Astrocyte of the cerebellum (primary cell): ENCODE results near the gene SMG7.
"Not testable (repeated sequence)": the region's sequence is repeated elsewhere in the genome, so short reads cannot be mapped to it uniquely, and the experiment has no call there.

Experiments used
- DNase-seq: peaks from one replicate; pipeline ENCODE4 v3.0.0-alpha.2; 2011; ENCODE audit warnings: low read depth
- H3K4me3 ChIP-seq: 2 replicates; pipeline ENCODE4 v1.5.1; 2011; ENCODE audit warnings: mild to moderate bottlenecking, low read depth, low read length, moderate library complexity
- in situ Hi-C: cut with HindIII; loops from 2 replicates; pipeline ENCODE4 v1.10.0; 2017; ENCODE audit warnings: low sequenced_read_pairs
- TF ChIP-seq, protein P1 (sequence below): IDR thresholded peaks from 2 replicates; pipeline ENCODE4 v1.5.1; 2012; ENCODE audit warnings: low read length, low read depth, moderate library complexity, mild to moderate bottlenecking; ENCODE audit errors: missing control alignments

The SMG7 gene, protein sequence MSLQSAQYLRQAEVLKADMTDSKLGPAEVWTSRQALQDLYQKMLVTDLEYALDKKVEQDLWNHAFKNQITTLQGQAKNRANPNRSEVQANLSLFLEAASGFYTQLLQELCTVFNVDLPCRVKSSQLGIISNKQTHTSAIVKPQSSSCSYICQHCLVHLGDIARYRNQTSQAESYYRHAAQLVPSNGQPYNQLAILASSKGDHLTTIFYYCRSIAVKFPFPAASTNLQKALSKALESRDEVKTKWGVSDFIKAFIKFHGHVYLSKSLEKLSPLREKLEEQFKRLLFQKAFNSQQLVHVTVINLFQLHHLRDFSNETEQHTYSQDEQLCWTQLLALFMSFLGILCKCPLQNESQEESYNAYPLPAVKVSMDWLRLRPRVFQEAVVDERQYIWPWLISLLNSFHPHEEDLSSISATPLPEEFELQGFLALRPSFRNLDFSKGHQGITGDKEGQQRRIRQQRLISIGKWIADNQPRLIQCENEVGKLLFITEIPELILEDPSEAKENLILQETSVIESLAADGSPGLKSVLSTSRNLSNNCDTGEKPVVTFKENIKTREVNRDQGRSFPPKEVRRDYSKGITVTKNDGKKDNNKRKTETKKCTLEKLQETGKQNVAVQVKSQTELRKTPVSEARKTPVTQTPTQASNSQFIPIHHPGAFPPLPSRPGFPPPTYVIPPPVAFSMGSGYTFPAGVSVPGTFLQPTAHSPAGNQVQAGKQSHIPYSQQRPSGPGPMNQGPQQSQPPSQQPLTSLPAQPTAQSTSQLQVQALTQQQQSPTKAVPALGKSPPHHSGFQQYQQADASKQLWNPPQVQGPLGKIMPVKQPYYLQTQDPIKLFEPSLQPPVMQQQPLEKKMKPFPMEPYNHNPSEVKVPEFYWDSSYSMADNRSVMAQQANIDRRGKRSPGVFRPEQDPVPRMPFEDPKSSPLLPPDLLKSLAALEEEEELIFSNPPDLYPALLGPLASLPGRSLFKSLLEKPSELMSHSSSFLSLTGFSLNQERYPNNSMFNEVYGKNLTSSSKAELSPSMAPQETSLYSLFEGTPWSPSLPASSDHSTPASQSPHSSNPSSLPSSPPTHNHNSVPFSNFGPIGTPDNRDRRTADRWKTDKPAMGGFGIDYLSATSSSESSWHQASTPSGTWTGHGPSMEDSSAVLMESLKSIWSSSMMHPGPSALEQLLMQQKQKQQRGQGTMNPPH

DNA sequence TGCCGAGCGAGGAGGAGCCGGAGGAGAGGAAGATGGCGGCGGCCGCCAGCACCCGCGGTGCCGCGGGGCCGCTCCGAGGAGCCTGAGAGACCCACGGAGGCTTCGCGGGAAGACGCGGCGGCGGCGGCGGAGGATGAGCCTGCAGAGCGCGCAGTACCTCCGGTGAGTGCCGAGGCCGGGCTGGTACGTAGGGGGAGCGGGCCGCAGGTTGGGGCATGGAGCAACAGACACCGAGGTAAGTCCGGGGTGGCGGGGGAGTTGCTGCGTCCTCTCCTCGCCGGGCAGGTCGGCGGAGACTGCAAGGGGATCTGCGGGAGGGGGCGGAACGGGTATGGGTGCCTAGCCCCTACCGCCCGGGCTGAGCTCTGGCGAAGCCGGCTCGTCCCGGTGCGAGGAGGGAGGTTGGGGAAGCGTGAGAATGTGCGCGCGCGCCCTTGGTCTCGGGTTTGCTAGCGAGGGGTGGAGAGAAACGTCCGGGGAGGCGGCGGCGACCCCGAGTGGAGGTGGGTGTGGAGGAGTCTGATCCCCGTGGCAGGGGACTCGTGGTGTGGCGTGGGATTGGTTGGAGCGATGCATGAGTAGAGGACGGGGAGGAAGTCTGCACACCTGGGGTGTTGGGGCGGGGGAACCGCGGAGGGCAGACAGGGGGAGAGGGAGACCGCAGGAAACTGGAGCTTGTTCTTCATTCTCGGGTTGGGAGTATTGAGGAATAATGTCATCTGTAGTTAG is at the start of gene SMG7:
SMG7 (plus strand) TSS at position 12 of the 729 bp plus-strand sequence; CDS start at position 134, 122 bp downstream.
- H3K4me3 ChIP-seq, result peak within 1 kb of the TSS; percentile 79
- in situ Hi-C loops, result no loop called here
- TF ChIP-seq, protein P1, sequence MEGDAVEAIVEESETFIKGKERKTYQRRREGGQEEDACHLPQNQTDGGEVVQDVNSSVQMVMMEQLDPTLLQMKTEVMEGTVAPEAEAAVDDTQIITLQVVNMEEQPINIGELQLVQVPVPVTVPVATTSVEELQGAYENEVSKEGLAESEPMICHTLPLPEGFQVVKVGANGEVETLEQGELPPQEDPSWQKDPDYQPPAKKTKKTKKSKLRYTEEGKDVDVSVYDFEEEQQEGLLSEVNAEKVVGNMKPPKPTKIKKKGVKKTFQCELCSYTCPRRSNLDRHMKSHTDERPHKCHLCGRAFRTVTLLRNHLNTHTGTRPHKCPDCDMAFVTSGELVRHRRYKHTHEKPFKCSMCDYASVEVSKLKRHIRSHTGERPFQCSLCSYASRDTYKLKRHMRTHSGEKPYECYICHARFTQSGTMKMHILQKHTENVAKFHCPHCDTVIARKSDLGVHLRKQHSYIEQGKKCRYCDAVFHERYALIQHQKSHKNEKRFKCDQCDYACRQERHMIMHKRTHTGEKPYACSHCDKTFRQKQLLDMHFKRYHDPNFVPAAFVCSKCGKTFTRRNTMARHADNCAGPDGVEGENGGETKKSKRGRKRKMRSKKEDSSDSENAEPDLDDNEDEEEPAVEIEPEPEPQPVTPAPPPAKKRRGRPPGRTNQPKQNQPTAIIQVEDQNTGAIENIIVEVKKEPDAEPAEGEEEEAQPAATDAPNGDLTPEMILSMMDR, result no peak
- no peak for DNase-seq

DNA sequence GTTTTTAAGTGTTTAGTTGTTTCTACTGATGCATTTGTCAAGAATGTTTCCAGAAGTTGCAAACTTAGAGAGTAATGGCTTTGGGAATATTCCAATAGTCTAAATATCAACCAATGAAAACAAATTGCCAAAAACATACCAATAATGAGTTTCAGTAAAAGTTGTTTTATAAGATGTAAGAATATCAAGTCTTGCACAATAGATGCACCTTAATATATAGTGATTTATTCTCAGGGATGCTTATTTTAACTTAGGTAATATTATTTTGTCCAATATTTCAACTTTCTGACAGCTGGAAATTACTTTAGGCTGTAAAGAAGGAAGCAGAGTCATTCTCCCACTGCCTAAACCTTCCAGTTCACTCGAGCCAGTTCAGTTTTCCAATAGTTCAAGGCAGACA is 48.8 kb upstream of the SMG7 start:
- no peak for DNase-seq
- H3K4me3 ChIP-seq, result no peak overlapping the region
- TF ChIP-seq, protein P1, result no peak
- in situ Hi-C loops, result no loop called here

DNA sequence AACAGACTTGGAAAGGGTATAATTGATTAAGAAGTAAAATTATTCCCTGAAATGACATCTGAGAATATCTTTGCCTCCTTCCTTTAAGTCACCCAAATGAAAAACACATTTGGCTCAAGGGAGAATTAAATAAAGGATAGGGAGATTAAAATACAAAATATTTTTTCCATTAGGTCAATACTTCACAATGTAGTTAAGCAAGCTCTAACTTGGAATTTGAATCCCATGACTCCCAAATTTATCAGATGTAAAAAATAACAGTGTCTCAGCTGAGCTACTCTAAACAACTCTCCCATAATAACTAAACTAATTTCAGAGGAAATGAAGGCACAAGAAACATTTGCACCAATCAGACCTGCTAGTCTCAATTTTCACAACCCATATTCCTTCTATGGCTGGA is 47.6 kb upstream of the SMG7 start:
- DNase-seq, result no peak
- H3K4me3 ChIP-seq, result no peak overlapping the region

DNA sequence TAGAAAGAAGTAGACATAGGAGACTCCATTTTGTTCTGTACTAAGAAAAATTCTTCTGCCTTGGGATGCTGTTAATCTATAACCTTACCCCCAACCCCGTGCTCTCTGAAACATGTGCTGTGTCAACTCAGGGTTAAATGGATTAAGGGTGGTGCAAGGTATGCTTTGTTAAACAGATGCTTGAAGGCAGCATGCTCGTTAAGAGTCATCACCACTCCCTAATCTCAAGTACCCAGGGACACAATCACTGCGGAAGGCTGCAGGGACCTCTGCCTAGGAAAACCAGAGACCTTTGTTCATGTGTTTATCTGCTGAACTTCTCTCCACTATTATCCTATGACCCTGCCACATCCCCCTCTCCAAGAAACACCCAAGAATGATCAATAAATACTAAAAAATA is 44.7 kb upstream of the SMG7 start:
- H3K4me3 ChIP-seq, in situ Hi-C loops, DNase-seq: not testable (repeated sequence)

More for the DNA sequence above, 47.6 kb upstream of the SMG7 start:
- TF ChIP-seq, protein P1, result no peak
- in situ Hi-C loops, result no loop called here

DNA sequence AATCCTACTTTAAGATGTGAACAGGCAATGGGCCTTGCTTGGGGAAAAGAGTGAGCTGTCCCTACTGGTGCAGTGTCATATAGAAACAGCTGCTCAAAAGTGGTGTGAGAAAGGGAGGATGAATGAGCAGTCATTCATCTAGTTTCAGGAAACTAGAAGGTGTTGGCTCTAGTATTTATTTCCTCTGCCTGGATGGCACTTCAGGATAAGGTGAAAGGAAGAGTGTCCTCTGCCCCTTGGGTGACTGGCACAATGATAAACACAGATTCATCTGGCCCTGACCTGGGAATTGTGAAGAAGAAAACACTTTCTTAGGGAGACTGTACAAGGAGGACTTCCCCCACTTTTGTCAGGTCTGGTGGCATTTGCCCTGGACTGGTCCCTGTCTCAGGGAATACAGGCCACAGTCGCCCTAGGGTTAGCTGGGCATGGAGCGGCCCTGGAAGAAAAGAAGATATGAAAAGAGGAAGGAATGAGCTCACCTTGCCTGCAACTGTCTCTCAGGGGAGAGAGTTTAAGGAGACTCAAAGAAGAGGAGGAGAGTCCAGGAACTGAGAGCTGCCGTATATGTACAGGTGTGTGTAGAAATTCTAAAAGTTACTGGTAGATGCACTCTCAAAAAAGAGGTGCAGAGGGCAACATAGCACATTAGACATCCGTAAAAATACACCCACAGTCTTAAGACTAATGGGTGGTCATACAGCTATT is 40.3 kb upstream of the SMG7 start:
- no peak for DNase-seq
- H3K4me3 ChIP-seq, result no peak overlapping the region
- TF ChIP-seq, protein P1, result no peak
- in situ Hi-C loops, result no loop called here

DNA sequence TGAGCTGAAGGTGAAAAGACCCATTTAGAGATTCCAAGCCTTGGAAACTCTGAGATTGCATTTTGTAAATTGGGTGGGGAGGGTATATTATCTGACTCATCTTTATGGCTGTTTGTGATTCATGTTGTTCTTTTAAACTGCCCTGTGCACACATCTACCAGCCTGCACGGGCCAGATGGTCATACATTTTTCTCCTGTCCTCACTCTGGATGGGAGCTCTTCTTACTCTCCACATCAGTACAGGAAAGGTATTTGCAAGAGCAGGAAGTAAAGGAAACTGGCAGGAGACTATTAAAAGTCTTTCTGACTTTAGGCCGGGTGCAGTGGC is 39.8 kb upstream of the SMG7 start:
- in situ Hi-C loops, result no loop called here
- no peak for DNase-seq
- TF ChIP-seq, protein P1, result no peak
- no peak overlapping the region for H3K4me3 ChIP-seq
